ENCODE data around the gene LRRC47.

LRRC47 gene

GRCh38 chr1:3731583-3732433, 64.5 kb downstream of the LRRC47 start:
- no peak for TF ChIP-seq CTCF (IDR thresholded peaks at IDR 0.05; ENCODE audit: low read depth, low read length)
- Histone ChIP-seq H3K9me3 (no peaks in the 10 kb centered on the region), H3K36me3 (no peaks in the 10 kb centered on the region), H3K4me1 (no peaks in the 10 kb centered on the region), H3K4me3 (ENCODE audit: low read depth, low read length) (no peak overlapping the region), H3K27me3 (no peaks in the 10 kb centered on the region)
- no peak for DNase-seq

DNA sequence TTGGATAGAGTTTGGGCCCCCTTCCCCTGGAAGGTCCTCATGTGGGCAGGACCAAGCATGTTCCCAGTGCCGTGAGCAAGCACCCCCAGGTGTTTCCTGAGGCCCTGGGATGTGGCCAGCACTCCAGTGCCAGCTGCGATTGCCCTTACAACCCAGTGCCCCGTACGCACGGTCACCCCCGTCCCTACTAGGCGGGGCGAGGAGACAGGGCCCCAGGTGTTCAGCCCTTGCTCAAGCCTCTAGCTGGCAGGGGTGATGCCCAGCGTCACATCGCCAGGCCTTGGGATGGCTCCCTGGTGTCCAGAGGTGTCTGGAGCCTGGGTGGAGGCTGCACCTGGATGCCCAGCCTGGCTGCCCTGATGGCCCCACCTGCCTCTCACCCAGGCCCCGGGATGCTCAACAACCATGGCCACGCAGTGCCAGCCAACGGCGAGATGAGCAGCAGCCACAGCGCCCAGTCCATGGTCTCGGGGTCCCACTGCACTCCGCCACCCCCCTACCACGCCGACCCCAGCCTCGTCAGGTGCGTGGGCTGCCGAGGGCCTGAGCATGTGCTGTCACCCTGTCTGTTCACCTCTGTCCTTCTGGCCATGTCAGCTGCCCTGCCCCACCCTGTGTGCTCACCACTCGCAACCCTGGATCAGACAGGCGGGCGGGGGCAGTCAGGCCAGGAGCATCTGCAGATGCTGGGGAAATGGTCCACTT, 65.6 kb downstream of the LRRC47 start:
- Histone ChIP-seq H3K4me3 (ENCODE audit: low read depth, low read length) (no peak overlapping the region), H3K4me1 (no peaks in the 10 kb centered on the region), H3K9me3 (no peaks in the 10 kb centered on the region), H3K36me3 (no peaks in the 10 kb centered on the region), H3K27me3 (no peaks in the 10 kb centered on the region)
- no peak for DNase-seq
- TF ChIP-seq CTCF (IDR thresholded peaks at IDR 0.05; ENCODE audit: low read depth, low read length), result no peak

- DNase-seq, result no peak
- Histone ChIP-seq H3K27me3 (no peaks in the 10 kb centered on the region), H3K36me3 (no peaks in the 10 kb centered on the region), H3K9me3 (no peaks in the 10 kb centered on the region), H3K4me3 (ENCODE audit: low read depth, low read length) (no peak overlapping the region), H3K4me1 (no peaks in the 10 kb centered on the region)
- no peak for TF ChIP-seq CTCF (IDR thresholded peaks at IDR 0.05; ENCODE audit: low read depth, low read length)
Measured at GRCh38 chr1:3729594-3730542, 66.4 kb downstream of the LRRC47 start.
